BJ (cell line): ENCODE data around the gene LACRT. TPM values are rescaled to one million over a fixed set of nuclear protein-coding genes. Genes with fewer than 3 reads are reported as not detected.

Source experiments
- CTCF ChIA-PET: fragments of 350-600 bp; formaldehyde crosslinking; extraction: SDS; loops from one replicate; lab custom pipeline; 2021; ENCODE audit warnings: antibody characterized with exemption, inconsistent platforms; lab: Yijun Ruan, JAX
- POLR2A ChIA-PET: fragments of 300-600 bp; sonication (Branson Sonifier 250); formaldehyde crosslinking; extraction: SDS; loops from one replicate; lab custom pipeline; 2021; ENCODE audit warnings: antibody characterized with exemption; lab: Charles Lee
- DNase-seq: peaks from one replicate; pipeline ENCODE4 v3.0.0-alpha.2; 2011; ENCODE audit warnings: low read depth
- H3K27me3 ChIP-seq: 2 replicates; pipeline ENCODE4 v1.6.0; 2011; ENCODE audit warnings: low read length; ENCODE audit not compliant: control insufficient read depth, insufficient read depth
- H3K36me3 ChIP-seq: 2 replicates; pipeline ENCODE4 v1.5.1; 2011; ENCODE audit warnings: low read length; ENCODE audit not compliant: control insufficient read depth, insufficient read depth
- H3K4me3 ChIP-seq: 2 replicates; pipeline ENCODE4 v1.5.1; 2011; ENCODE audit warnings: low read depth, mild to moderate bottlenecking, control low read depth, low read length
- CTCF ChIP-seq: IDR thresholded peaks from 2 replicates; pipeline ENCODE4 v1.5.1; 2011; ENCODE audit warnings: low read depth, mild to moderate bottlenecking, control low read depth, inconsistent platforms, low read length, moderate library complexity; ENCODE audit not compliant: insufficient read depth
- polyA minus RNA-seq: library from RNA; depleted of rRNA, polyadenylated mRNA; stranded (reverse); fragments of >200 nt; gene quantifications from 2 replicates; pipeline ENCODE4 v1.2.3, GENCODE V29; 2011; rRNA and poly(A)+ RNA removed
- polyA plus RNA-seq: library from polyadenylated mRNA; depleted of rRNA; stranded (reverse); fragments of >200 nt; gene quantifications from 2 replicates; pipeline ENCODE4 v1.2.3, GENCODE V29; 2011; rRNA removed

LACRT gene, protein sequence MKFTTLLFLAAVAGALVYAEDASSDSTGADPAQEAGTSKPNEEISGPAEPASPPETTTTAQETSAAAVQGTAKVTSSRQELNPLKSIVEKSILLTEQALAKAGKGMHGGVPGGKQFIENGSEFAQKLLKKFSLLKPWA
- polyA plus RNA-seq: not detected in 2 replicates
- polyA minus RNA-seq: not detected in 2 replicates

DNA sequence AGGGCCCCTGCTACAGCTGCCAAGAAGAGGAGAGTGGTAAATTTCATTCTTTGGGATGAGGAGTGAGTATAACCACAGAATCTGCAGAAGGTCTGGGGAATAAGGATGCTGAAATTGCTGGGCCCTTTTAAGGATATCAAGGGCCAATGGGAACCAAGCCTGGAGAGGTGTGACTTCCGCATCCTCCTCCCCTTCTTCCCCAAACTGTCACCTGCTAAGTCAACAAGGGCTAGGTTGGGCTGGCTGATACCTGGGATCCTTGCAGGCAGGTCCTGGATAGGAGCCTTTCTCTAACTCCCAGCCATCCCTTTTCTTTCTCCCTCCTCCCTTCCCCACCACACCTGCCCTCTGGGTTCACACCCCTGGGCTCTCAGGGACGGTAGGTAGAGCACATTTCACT is at the start of gene LACRT:
TSS of gene LACRT (minus strand) at position 101 of the 400 bp plus-strand sequence. CDS start at position 47, 54 bp downstream.
- POLR2A ChIA-PET: no interaction called here
- no peak for DNase-seq
- Histone ChIP-seq H3K27me3 (no peaks in the 10 kb centered on the region; the same call in 1 of the 2 replicates), H3K36me3 (no peaks in the 10 kb centered on the region), H3K4me3 (no peak within 1 kb of the TSS)
- CTCF ChIA-PET: no interaction called here
- no peak for TF ChIP-seq CTCF

- no peak overlapping the region for H3K4me3 ChIP-seq
- no peak for DNase-seq
- H3K27me3 ChIP-seq: no peaks in the 10 kb centered on the region
- H3K36me3 ChIP-seq: no peaks in the 10 kb centered on the region
- ChIA-PET CTCF (no interaction called here), POLR2A (no interaction called here)
- TF ChIP-seq CTCF: no peak
These were observed 48.7 kb upstream of the LACRT start for GRCh38 chr12:54683398-54683797.

DNA sequence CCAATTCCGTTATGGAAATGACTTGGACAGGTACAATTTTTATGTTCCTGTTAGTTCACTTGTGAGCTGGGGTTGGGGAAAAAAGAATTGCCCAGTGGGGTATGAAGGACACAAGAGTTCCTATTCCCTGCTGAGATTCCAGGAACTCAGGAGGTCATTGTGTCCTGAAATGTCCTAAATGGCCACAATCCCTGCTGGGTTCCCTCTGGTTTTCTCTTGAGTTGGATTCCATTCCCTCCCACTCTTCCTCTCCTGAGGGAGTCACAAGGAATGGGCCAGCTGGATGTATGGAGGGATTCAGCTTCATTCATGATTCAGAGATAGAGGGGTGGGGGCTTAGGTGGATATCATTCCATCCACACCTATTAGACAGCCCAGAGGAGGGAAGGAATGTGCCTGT is 48.0 kb upstream of the LACRT start:
- ChIA-PET CTCF (no interaction called here), POLR2A (no interaction called here)
- Histone ChIP-seq H3K4me3 (no peak overlapping the region), H3K36me3 (no peaks in the 10 kb centered on the region), H3K27me3 (no peaks in the 10 kb centered on the region)
- TF ChIP-seq CTCF: no peak
- no peak for DNase-seq

GRCh38 chr12:54680374-54680773 is 45.7 kb upstream of the LACRT start:
- Histone ChIP-seq H3K36me3 (no peaks in the 10 kb centered on the region), H3K4me3 (no peak overlapping the region), H3K27me3 (no peaks in the 10 kb centered on the region)
- no peak for DNase-seq
- ChIA-PET POLR2A (no interaction called here), CTCF (interaction anchor here (0.6 to 1.4 kb wide), 2 partner anchors 9 to 13 kb away, joined by 3 to 5 read pairs; no protein-coding TSS in a partner anchor)
- TF ChIP-seq CTCF: peak; percentile 40

DNA sequence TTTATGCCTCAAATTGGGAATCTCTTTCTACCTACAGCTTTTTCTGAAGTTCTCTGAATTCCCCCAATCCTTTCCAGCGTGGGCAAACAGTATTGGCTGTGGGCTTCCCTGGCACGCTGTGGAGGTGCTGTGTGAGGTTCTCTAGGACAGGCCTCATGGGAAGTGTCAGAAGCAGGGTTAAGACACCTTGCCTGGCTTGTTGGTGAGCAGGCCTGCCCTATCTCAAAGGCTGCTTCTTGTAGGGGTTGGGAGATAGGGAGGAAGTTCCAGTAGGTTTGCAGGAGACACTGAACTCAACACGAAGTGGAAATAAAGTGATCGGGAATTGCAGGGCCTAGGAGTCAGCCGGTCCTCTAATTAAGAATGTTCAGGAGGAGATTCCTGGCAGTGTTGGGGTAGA is 43.4 kb upstream of the LACRT start:
- TF ChIP-seq CTCF: no peak
- CTCF ChIA-PET: no interaction called here
- Histone ChIP-seq H3K36me3 (no peaks in the 10 kb centered on the region), H3K27me3 (no peaks in the 10 kb centered on the region), H3K4me3 (no peak overlapping the region)
- POLR2A ChIA-PET: no interaction called here
- no peak for DNase-seq
